NOMO-1 treated with DMSO at 0.1 percent for 48 hours (cell line): Measurements from ENCODE around the gene MTA3.
"Not testable (repeated sequence)": the region's sequence is repeated elsewhere in the genome, so short reads cannot be mapped to it uniquely, and the experiment has no call there.

ENCODE experiments used
- DNase-seq: peaks from one replicate; lab custom pipeline; 2025; ENCODE audit not compliant: unreplicated experiment; lab: John Stamatoyannopoulos, UW

The MTA3 gene

DNA sequence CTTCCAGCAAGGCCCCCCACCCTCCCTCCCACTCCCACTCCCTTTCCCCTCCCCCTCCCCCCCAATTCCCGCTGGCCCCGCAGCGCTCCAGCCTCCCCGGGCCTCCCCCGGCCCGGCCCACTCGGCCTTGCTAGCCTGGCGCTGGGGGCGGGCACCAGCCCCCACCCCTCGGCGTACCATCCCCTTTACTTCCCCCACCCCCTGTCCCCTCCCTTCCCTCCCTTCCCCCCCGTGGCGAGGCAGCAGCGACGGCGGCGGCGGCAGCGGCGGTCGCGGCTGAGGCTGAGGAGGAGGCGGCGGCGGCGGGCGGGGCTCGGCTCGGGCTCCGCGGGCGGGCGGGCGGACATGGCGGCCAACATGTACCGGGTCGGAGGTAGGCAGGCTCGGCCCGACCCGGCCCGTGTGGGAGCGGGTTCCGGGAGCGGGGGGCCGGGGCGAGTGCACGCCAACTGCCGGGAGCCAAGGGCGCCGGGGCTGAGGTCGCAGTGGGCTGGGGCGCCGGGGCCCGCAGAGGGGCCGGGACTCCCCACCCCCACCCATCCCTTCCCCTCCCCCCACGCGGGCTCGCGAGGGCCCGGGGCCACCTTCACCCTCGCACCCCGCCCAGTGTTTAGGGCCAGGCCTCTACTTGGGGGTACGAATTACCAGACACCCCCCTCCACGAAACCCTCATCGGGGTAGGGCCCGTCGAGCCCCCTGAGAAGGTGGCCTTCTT, at the start of gene MTA3:
TSS of gene MTA3 (plus strand) at position 232 of the 715 bp plus-strand sequence. CDS start at position 346, 114 bp downstream.
- peak; percentile 21 for DNase-seq

DNA sequence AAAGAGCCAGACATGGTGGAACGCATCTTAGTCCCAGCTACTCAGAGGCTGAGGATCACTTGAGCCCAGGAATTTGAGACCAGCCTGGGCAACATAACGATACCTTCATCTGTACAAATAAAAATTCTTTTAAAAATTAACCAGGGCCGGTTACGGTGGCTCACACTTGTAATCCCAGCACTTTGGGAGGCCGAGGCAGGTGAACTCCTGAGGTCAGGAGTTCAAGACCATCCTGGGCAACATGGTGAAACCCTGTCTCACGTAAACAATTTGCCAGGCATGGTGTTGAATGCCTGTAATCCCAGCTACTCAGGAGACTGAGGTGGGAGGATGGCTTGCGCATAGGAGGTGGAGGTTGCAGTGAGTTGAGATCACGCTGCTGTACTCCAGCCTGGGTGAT, 48.8 kb upstream of the MTA3 start:
- DNase-seq = no peak

DNA sequence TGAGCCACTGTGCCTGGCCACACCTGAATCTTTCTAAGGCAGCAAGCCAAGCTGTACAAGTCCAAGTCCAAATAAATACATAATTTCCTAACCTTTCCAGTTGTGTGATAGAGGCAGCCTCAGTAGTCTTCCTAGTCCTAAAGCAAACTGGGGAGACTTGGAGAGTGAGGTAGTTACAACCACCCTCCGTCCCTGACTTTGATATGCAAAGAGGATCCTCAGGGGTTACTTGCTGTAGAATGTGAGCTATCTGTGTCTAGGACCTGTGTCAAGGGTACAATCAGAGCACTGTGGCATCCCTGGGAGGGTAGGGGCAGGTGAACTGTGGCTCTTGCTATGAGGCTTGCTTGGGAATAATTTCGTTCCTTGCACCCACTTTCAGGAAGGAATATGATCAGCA, 46.4 kb upstream of the MTA3 start:
- DNase-seq = no peak

DNA sequence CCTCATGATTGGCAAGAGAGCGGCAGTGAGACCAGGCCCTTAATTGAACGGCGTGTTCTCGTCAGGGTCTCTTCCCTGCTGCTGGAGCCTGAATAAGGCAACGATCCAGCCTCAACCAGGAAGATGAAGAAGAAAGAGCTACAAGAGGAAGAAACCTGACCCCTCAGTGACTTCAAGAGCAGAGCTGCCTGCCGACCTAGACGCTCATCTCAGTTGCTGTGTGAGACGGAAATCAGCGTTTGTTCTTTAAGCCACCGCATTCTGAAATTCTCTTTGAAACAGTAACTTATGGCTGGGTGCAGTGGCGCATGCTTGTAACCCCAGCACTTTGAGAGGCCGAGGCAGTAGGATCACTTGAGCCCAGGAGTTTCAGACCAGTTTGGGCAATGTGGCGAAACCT, 45.1 kb upstream of the MTA3 start:
- no peak for DNase-seq

DNA sequence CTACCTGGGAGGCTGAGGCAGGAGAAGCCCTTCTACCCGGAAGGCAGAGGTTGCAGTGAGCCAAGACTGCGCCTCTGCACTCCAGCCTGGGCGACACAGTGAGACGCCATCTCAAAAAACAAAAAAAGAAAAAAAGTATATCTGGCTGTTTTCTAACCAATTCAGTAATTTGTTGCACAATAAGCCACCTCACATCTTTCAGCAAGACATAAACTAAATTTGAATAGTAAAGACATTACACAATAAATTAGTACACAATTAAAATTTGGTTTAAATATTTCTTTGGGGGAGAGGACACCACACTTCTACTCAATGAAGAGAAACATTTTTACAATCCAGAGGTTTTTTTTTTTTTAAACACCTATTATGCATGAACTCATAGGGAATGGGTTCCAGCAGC, 36.0 kb upstream of the MTA3 start:
- no peak for DNase-seq

DNA sequence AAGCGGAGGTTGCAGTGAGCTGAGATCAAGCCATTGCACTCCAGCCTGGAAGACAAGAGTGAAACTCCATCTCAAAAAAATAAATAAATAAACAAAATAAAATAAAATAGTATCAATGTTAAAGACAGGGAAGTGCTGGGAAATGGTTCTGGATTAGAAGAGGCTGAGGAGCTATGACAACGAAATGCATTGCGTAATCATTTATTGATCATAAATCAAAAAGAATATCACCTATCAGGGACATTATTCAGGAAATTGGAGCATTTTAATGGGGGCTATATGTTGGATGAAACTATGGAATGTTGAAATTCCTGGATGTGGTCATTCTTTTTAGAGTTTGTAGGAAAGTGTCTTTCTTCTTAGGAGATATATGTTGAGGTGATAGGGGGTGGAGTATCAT, 30.9 kb upstream of the MTA3 start:
- no peak for DNase-seq

DNA sequence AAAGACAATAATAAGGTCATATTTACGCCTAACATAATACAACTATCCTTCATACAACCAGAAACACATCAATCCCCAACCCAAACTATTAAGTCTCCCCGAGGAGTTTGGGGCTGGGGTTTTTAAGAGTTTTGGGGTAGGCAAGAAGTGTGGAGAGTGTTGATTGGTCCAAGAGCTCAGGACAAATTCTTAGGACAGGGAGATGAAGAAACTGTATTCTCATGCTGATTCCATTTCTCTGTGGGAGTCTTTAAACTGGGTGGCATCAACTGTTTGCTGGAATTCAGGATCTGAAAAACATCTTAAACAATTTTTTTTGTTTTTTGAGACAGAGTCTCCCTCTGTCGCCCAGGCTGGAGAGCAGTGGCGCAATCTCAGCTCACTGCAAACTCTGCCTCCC, 25.6 kb upstream of the MTA3 start:
- DNase-seq = no peak

DNA sequence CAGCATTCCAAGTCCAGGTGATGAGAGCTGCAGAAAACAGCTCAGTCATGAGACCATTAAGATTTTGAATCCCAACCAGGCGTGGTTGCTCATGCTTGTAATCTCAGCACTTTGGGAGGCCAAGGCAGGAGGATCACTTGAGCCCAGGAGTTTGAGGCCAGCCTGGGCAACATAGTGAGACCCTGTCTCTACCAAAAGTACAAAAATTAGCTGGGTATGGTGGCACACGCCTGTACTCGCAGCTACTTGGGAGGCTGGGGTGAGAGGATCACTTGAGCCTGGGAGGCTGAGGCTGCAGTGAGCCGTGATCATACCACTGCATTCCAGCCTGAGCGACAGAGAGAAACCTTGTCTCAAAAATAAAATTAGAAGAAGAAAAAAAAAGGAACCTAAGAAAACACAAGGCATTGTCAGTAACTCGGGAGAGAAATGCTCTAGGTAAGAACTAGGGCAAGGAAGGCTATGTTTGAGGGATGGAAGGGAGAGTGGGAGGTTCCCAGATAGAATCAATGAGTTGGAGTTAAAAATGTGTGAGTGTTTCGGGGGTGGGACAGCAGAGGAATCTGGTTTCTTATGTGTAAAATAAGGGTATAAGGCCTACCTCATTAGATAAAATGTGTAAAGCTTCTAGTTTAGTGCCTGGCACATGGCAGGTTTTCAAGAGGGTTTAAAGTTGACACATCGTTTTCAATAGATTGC, 23.3 kb upstream of the MTA3 start:
- no peak for DNase-seq

DNA sequence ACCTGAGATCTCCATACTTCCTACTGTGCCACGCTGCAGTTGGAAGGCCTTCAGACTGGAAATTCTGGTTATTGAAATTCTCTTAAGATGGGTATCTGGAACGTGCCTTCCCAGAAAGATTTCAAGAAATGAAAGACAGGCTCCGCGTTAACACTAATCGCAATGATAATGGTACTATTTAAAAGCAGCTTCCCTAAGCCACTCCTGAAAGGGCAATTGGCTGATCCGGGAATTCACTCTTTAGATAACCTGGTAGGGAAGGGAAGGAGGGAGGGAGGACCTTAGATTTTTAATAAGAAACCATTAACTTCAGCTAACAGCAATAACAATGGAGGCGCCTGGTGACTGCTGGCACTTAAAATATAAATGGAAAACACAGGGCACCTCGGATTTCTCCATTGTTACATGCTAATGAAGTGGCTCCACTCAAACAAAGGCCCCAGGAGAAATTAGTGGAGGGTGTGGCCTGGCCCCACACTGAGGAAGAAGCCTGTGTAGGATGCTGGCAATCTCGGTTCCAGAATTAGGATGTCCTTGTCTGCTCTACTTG, 22.5 kb upstream of the MTA3 start:
- DNase-seq = no peak

DNA sequence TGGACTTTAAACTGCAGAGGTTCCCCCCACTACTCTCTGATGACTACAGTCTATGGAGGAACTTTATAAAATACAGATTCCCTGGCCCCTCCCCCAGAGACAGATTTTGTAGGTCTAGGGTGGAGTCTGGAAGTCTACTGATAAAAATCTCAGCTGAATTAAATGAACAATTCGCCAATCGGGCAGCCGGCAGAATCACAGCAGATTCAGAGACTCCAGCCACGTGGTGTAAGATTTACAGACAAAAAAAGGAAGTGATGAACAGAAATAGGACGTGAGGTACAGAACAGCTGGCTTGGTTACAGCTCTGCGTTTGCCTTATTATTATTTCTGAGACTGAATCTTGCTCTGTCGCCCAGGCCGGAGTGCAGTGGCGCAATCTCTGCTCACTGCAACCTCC, 21.4 kb upstream of the MTA3 start:
- DNase-seq = peak; percentile 89

DNA sequence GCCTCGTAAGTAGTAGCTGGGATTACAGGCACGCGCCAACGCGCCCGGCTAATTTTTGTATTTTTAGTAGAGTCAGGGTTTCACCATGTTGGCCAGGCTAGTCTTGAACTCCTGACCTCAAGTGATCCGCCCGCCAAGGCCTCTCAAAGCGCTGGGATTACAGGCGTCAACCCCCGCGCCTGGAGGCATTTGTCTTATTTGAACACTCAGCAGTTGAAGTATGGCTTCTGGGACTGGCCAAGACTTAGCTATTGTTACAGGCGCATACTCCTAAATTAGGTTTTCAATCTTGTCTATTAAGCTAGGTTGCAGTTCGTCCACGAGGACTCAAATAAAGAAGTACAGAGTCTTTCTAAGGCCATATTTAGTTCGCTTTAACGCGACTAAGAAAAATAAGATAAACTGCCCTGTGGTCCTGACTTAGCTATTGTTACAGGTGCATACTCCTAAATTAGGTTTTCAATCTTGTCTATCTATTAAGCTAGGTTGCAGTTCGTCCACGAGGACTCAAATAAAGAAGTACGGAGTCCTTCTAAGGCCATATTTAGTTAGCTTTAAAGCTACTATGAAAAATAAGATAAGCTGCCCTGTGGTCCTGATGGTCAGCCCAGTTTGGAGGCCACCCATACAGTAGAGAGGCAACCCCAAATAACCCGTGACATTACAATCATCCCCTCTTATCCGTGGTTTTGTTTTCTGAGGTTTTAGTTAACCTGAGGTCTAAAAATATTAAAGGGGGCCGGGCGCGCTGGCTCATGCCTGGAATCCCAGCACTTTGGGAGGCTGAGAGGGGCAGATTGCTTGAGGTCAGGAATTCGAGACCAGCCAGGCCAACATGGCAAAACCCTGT, 20.8 kb upstream of the MTA3 start:
- DNase-seq = no peak

DNA sequence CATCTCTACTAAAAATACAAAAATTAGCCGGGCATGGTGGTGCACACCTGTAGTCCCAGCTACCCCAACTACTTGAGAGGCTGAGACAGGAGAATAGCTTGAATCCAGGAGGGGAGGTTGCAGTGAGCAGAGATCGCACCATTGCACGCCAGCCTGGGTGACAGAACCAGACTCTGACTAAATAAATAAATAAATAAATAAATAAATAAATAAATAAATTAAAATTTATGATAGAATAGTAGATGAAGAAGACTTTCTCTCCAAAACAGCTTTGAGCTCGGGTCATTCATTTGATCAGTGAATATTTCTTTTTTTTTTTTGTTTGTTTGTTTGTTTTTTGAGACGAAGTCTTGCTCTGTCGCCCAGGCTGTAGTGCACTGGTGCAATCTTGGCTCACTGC, 17.6 kb upstream of the MTA3 start:
- DNase-seq = no peak

DNA sequence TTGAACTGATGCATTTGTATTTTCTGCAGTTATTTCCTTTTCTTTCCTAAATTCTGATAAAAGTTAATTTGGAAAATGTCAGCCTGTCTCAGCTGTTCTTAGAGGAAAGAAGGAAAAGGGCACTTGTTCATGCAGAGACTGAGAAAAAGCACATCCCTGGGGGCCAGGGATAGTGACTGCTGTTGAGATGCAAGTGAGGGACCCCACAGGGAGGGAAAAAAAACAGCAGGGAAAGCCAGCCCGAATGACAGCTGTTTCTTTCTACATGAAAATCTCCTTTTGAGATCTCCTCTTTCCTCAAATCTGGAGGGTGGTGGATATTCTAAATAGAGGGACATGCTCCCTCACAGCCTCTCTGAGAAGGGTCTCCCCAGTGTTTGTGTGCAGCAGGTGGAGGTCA, 14.0 kb upstream of the MTA3 start:
- DNase-seq = no peak

DNA sequence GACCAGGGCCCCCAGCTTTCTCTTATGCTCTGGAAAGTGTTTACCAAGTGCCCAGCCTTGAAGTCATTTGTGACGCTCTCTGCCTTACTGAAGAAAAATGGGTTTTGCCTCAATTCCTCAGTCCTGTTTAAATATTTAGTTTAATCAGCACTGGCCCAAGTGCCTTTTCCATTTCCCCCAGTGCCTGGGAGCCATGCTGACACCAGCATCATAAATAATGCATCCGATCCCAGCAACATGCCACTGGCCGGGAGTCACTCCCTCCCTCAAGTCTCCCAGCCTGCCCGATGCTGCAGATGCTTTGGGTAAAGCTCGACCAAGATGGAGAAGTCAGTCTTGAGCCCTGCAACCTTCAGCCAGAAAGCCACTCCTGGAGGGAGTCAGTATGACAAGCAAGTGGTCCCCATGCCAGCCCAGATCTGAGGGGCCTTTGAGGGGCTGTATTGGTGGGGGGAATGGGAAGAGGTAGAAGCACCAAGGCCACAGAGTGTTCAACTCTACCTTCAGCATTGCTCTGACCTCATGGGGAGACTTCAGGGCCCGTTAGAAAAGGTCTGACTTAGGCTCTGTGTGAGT, 12.0 kb upstream of the MTA3 start:
- DNase-seq = no peak

DNA sequence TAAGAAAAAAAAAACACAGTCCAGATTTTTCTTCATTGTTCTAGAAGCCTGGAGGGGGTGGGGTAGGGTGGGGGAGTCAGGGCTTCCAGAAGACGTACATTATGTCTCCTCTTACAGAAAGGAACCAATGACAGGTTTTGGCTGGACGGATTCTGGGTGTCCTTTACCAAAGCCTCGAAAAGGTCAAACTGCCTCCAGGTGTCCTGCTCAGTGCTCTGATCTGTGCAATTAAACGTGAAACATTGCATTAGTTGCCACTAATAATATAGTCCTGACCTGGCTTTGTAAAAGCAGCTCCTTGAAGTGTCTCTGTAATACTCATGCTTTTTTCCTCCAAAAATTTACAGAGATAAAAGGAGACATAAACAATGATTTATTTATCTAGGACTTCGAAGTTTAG, 11.1 kb upstream of the MTA3 start:
- no peak for DNase-seq

DNA sequence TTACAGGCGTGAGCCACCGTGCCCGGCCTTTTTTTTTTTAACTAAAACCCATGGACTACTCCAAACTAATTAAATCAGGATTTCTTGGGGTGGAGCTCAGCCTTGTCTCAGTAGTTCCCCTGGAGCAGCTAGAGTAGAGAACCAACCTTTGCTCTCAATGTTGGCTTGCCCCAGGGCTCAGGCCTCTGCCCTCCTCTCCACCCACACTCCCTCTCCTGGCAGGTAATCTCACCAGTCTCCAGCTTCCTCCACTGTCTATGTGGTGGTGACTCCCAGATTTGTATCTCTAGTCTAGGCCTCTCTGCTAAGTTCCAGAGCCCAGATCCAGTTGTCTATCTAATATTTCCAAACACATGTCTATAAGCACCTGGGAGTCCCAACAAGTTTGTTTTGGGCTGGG, 9.6 kb upstream of the MTA3 start:
- DNase-seq = no peak

DNA sequence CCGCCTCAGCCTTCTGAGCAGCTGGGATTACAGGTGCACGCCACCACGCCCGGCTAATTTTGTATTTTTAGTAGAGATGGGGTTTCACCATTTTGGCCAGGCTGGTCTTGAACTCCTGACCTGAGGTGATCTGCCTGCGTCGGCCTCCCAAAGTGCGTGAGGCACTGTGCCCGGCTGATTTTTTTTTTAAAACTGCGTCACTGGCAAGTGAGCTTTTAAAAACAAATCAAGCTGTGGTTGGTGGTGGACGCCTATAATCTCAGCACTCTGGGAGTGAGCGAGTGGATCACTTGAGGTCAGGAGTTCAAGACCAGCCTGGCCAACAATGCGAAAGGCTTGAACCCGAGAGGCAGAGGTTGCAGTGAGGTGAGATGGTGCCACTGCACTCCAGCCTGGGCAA, 8.3 kb upstream of the MTA3 start:
- not testable (repeated sequence) for DNase-seq

DNA sequence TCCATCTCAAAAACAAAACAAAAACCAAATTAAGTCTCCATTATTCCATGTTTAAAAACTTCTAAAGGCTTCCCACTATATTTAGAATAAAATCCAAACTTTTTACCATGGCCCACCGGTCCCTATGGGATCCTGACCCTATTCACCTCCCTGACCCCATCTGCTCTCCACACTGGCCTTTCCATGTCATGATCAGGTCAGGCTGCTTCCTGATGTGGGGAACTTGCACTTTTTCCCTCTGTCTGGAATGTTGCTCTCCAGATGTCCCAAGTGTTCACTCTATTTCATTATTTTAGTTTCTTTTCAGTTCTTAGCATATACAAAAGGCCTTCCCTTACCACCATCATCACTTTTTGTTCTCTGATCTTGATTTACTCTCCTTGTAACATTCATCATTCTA, 7.5 kb upstream of the MTA3 start:
- no peak for DNase-seq

DNA sequence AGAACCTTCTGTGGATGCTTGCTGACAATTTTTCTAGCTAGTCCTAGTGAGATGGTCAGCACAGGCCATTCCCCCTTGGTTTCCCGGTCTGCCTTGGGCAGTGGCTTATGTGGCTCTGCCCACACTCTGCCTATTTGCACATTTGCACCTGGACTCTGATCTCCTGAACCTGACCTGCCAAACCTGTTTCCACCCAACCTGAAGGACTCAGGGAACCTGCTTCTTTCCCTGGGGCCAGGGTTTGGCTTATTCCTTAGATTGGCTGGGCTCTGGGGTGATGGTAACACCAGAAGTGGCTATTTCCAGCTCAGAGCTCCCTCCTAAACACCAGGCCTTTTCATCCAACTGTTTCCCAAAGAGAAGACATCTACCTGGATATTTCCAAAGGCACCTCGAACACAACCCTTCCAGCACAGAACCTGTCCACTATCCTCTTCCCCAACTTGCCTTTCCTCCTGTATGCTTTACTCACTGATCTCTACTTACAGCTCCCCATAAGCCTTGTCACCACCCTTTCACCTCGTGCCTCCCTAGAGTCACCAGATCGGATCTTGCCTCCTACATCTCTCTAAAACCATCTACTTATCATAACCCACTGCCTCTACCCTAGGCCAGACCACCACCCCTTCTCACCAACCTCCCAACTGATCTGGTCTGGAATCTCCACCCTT, 5.8 kb upstream of the MTA3 start:
- no peak for DNase-seq

DNA sequence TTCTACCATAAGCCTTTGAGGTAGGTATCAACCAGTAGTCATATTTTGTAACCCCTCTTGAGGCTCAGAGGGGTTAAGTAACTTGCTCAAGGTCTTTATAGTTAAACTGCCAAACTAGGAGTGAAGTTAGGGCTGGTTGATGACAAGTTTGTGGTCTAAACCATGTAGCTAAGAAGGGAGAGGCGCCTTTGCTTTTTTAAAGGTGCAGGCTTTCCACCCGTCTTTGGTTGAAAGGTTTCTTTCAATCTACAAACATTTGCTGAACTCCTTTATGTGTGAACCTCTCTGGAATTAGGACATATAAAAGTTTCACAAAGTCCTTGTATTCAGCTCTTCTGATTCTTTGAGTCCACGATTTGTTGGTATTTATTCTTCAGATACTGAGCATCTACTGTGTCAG, 2.4 kb upstream of the MTA3 start:
- DNase-seq = no peak

DNA sequence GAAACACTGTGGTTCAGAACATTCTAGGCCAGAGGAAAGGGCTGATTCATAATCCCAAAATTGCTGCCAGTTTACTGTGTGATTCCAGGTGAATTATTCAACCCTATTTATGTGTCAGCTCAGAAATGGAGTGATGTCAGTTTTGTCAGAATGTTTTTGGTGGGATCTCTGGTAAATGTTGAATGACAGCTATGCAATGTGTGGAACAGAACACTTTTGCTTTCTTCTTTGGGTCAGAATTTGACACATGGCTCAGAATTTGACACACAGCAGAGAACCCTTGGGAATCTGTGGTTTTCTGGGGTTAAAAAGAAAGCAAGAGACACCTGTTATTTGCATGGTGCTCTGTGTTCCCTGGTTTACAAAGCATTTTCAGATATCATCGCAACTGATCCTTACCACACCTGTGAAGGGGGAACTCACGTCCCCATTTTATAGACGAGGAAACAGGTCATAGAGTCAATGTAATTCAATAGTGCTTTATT, 1.6 kb upstream of the MTA3 start:
- DNase-seq = no peak
